ENCODE measurements around the gene PARP3. TPM values are rescaled to one million over a fixed set of nuclear protein-coding genes. Genes with fewer than 3 reads are reported as not detected.

Gene PARP3
- total and polyA plus RNA-seq, 10 of the 15 experiments (the other 5 are each of a cell fraction or from before 2014, with no cell fraction given), result 2.1 to 31.2 (median 19.5) TPM

- no peak overlapping the region for H2AFZ ChIP-seq (ENCODE audit: control insufficient read depth, low read depth, low read length)
- no peaks in the 10 kb centered on the region for H3K36me3 ChIP-seq (ENCODE audit: control insufficient read depth in 2 of 2, insufficient read depth in 2 of 2, low read length in 1 of 2)
- ATAC-seq (no peak), DNase-seq (ENCODE audit: low read depth, low spot score) (no peak), FAIRE-seq (no peak)
- no peaks in the 10 kb centered on the region for H4K20me1 ChIP-seq (ENCODE audit: control insufficient read depth, insufficient read depth)
- H3K4me3 ChIP-seq, result no peak overlapping the region
- H3K4me1 ChIP-seq (ENCODE audit: control insufficient read depth, insufficient read depth, low read length), result no peaks in the 10 kb centered on the region
- 63% methylated on average over 3 of the region's 3 CpGs for WGBS (ENCODE audit: insufficient coverage, insufficient replicate concordance, low lambda C conversion rate, missing lambda C conversion rate)
- H3K27me3 ChIP-seq (replicated peaks in 1 of 2; ENCODE audit: control insufficient read depth in 2 of 2, insufficient read depth in 2 of 2, low read length in 1 of 2), result peaks cover 0 to 8% of the 10 kb centered on the region in 2 experiments; a peak in 3 of 4 replicates
- no peak overlapping the region for H3K9ac ChIP-seq (ENCODE audit: control insufficient read depth, insufficient read depth, low read length)
- ChIA-PET CTCF (interaction anchor here (1.2 to 1.6 kb wide), 4 partner anchors 11 to 29 kb away, joined by 4 to 5 read pairs (median 4); partner anchors contain the start of genes ABHD14B, PARP3 and RRP9), RAD21 (ENCODE audit: unreplicated experiment) (interaction anchor here (1.2 kb wide), 1 partner anchor 12 kb away, joined by 3 read pairs; the partner anchor contains the start of gene RRP9), POLR2A (no interaction called here), SMC1A (ENCODE audit: uncharacterized antibody, unreplicated experiment) (interaction anchor here (0.6 kb wide), 1 partner anchor 293 kb away, joined by 3 read pairs; no protein-coding TSS in a partner anchor)
- BruUV-seq (replicated peaks), result no TSS peak
- H3K79me2 ChIP-seq (ENCODE audit: control insufficient read depth, insufficient read depth, low read length), result no peaks in the 10 kb centered on the region
- no peak for TF ChIP-seq SIX5 (IDR thresholded peaks at IDR 0.05; ENCODE audit: low read depth, low read length, severe bottlenecking)
- no peak for TF ChIP-seq SMARCA5 (IDR thresholded peaks at IDR 0.05)
- no peak for TF ChIP-seq CUX1 (IDR thresholded peaks at IDR 0.05; ENCODE audit: insufficient replicate concordance, low read depth, low read length)
- no peak for TF ChIP-seq ZBED1 (IDR thresholded peaks at IDR 0.05; ENCODE audit: borderline replicate concordance)
- TF ChIP-seq ELK1 (IDR thresholded peaks at IDR 0.05; ENCODE audit: low read depth, low read length), result no peak
- TF ChIP-seq SP1 (IDR thresholded peaks at IDR 0.05; ENCODE audit: low read depth, low read length), result no peak
- no peak for TF ChIP-seq TCF3 (IDR thresholded peaks at IDR 0.05; ENCODE audit: borderline replicate concordance, insufficient read depth, low read depth, low read length)
- no peak for TF ChIP-seq ZNF687 (IDR thresholded peaks at IDR 0.05)
- TF ChIP-seq BHLHE40 (IDR thresholded peaks at IDR 0.05; ENCODE audit: borderline replicate concordance in 1 of 2, low read depth in 2 of 2, low read length in 1 of 2), result no peak
- TF ChIP-seq ZNF384 (IDR thresholded peaks at IDR 0.05; ENCODE audit: borderline replicate concordance, low read depth, low read length), result no peak
- TF ChIP-seq RFX5 (IDR thresholded peaks at IDR 0.05; ENCODE audit: low read depth, low read length), result no peak
- no peak overlapping the region for H3K27ac ChIP-seq (ENCODE audit: control insufficient read depth, insufficient read depth)
- in situ Hi-C loops (cut with MboI), result no loop called here
- H3K9me3 ChIP-seq (replicated peaks; ENCODE audit: control insufficient read depth, insufficient read depth, low read length), result no peaks in the 10 kb centered on the region
- intact Hi-C loops (cut with micrococcal nuclease; ENCODE audit: unreplicated experiment), result no loop called here
- no peak overlapping the region for H3K4me2 ChIP-seq (ENCODE audit: control insufficient read depth, insufficient read depth)
Measured at GRCh38 chr3:51953445-51953844, 11.3 kb downstream of the PARP3 start.

Measured in GM12878 (cell line).